A673 (cell line): ENCODE measurements around the gene CLSTN3.

Experiments used
- EZH2 ChIP-seq: fragments of 200-600 bp; sonication (generic); IDR thresholded peaks from 2 replicates; pipeline ENCODE4 v1.6.1; 2017; ENCODE audit warnings: borderline replicate concordance, low read depth, mild to moderate bottlenecking, mixed read lengths, antibody characterized with exemption, low read length; ENCODE audit not compliant: poor library complexity, severe bottlenecking
- TF ChIP-seq, protein P1 (sequence below): fragments of 300-800, 200-600 bp; sonication (generic); conservative IDR thresholded peaks from 2 replicates; pipeline ENCODE4 v1.5.1; 2017; ENCODE audit warnings: low read depth, mild to moderate bottlenecking, antibody characterized with exemption, low read length, moderate library complexity, mixed read lengths

DNA sequence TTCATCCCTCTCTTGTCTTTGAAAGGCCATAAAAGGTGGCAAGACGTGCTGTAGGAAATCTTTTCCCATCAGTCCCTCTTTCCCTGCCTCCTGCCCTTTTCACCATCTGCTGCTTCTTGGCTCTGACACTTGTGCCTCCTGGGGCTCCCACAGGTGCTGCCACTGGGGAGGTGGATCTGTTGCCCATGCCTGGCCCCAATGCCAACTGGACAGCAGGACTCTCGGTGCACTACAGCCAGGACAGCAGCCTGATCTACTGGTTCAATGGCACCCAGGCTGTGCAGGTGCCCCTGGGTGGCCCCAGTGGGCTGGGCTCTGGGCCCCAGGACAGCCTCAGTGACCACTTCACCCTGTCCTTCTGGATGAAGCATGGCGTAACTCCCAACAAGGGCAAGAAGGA is 6.5 kb downstream of the CLSTN3 start:
- TF ChIP-seq, protein P1, sequence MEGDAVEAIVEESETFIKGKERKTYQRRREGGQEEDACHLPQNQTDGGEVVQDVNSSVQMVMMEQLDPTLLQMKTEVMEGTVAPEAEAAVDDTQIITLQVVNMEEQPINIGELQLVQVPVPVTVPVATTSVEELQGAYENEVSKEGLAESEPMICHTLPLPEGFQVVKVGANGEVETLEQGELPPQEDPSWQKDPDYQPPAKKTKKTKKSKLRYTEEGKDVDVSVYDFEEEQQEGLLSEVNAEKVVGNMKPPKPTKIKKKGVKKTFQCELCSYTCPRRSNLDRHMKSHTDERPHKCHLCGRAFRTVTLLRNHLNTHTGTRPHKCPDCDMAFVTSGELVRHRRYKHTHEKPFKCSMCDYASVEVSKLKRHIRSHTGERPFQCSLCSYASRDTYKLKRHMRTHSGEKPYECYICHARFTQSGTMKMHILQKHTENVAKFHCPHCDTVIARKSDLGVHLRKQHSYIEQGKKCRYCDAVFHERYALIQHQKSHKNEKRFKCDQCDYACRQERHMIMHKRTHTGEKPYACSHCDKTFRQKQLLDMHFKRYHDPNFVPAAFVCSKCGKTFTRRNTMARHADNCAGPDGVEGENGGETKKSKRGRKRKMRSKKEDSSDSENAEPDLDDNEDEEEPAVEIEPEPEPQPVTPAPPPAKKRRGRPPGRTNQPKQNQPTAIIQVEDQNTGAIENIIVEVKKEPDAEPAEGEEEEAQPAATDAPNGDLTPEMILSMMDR, result no peak
- TF ChIP-seq EZH2, result no peak
